Inflammatory macrophage (primary cell): ENCODE results near the gene NME3.
"Not testable (repeated sequence)": the region's sequence is repeated elsewhere in the genome, so short reads cannot be mapped to it uniquely, and the experiment has no call there.

Source experiments
- DNase-seq, 2 donors: peaks; one replicate each; pipeline ENCODE4 v3.0.0-alpha.2; 2020 to 2022
- total RNA-seq, 18 experiments: gene quantifications; one replicate each; lab custom pipeline; 2026; ENCODE audit warnings: mixed read lengths in 6 of 18, inconsistent platforms in 2 of 18; lab: John Stamatoyannopoulos, UW

NME3 gene
- total RNA-seq = 2.3 to 14.8 (median 8.6) reads per million in 18 experiments

DNA sequence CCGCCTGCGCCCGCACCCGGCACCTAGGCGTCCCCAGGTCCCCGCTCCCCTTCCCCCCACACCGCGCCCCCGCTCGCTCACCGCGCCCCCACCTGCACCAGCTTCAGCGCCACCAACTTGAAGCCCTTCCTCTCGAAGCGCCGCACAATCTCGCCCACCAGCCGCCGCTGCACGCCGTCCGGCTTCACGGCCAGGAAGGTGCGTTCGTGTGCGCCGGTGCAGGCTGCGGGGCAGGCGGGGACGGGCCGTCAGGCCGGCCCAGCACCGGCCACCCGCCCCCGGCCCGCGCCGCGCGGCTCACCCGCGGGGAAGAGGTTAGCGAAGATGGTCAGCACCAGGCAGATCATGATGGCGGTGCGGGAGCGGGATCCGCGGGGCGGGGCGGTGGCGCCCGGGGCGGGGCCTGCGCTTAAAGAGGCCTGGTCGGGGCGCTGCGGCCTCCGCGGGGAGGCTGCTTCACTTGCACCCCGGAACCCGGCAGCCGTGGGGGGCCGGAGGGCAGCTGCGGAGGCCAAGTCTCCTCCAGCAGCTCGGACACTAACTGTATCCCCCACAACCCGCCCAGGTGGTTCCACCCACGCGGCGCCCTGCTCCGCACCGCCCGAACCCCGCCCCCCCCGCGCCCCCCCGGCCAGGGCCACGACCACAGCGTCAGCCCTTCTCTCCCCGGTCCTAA is at the start of gene NME3:
Gene NME3 (minus strand): TSS at position 356 of the 676 bp plus-strand sequence. CDS start 9 bp downstream, at position 347.
- DNase-seq = peak; percentile 58 to 72

DNA sequence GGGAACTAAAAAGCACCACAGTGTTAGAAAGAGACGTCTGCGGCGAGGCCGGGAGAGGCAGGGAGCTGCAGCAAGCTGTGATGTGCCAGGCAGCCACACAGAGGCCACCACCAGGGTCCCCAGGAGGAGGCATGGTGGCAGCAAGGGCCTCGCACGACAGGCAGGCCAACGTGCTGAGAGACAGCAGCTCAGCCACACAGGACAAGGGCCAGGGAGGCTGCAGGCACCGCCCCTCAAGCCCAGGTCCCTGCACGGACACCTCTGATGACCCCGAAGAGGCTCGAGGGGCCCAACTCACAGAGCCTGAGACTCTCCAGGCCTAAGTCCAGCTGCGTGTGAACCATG is 49.6 kb upstream of the NME3 start:
- DNase-seq = no peak

DNA sequence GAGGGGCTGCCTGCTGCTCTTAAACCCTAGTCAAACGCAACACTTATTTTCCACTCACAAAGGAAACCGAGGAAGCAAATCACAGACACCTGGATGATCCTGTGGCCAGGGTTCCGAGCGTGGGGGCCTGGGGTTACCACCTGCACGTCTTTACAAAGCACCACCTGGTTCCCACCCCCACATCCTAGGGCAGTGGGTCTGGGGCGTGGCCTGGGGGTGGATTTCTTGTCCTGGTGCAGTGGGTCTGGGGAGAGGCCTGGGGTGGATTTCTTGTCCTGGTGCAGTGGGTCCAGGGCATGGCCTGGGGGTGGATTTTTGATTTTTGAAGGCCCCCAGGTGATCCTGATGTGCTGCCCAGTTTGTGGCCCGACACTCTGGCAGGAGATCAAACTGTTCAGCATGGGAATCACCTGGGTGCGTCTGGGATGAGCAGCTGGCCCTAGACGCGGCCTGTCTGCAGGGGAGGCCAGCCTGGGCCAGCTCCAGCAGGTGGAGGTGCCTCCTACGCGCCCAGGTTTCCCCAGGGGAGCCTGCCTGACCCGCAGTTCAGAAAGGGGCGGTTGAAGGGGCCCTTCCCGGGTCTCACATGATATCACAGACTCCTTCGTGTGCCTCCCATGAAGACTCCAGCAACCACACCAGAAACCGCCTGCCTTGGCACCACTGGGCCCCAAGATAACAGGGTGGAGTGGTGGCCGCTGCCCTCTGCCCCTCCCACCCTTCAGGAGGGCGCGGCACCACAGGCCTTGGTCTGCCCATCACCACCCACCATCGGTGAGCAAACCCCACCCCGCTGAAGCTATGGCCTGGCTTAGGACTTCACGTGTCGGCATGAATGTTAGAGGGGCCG is 49.0 kb upstream of the NME3 start:
- DNase-seq = no peak

DNA sequence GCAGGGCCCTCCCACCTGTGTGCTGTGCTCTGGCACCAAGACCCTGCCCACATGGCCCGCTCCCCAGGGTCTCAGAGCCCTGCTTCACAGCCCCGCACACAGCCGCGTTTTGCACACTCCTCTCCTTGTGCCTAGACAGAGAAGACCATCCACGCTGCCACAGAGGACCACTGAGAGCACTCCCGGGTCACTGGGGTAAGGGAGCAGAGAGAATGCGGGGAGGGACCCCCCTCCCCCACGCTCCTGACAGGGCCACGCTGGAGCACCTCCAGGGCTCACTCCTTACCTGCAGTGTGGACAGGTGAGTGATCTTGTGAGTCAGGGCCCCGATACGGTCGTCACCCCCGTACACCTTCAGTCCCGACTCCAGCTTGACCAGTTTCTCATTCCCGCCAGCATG is 48.3 kb upstream of the NME3 start:
- DNase-seq = no peak

DNA sequence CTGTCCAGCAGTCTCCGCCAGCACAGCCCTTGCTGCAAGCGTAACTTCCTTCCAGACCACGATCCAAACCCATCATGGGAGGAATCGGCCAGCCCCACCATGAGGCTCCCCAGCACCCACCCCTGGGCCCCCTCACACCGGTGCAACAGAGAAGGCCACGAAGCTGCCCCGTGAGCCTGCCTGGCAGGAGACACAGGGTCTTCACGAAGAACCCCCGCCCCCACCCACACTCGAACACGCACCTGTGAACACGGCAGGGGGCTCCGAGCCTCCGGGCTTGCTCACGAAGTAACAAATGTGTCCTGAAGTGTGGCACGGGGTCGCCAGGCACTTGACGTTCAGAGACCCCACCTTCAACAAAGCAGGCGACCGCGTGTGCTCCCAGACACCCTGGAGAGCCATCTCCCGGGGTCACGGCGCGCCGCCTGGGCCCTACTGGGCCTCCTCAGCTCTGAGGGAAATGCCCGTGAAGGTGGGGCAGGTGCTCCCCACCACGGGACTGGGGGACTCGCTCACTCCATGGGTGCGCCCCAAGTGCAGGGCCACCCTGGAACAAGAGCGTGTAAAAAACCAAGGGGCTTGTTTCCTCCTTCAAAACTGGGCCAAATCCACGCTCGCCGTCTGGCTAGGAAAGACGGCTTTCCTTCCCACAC is 47.7 kb upstream of the NME3 start:
- no peak for DNase-seq

DNA sequence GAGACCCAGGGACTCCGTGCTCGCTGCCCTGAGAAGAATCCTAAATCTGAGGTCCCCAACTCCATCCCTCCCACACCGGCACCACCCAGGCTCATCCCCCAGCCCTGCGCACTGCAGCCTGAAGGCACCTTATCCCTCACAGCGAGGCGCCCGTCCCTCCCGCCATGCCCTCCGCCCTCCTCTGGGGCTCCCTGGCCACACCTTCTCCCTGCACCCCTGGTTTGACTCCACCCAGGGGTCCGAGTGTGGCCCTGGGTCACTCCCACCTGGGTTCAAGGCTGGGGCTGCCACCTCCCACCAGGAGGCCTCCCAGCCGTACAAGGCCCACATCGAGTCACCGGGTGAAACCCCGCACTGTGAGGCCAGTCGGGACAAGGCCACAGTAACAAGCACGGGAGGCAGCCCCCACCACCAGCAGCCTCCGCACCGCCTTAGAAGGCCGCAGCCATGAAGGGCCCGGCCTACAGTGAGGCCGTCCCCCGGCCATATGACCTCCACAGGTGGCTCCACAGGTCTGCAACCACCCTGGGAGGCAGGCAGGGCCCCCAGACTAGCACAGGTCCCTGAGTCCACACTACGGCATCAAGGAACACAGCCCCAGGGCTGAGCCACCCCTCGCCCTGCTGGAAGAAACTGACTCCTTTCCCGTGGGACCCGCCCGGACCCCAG is 47.0 kb upstream of the NME3 start:
- no peak for DNase-seq

DNA sequence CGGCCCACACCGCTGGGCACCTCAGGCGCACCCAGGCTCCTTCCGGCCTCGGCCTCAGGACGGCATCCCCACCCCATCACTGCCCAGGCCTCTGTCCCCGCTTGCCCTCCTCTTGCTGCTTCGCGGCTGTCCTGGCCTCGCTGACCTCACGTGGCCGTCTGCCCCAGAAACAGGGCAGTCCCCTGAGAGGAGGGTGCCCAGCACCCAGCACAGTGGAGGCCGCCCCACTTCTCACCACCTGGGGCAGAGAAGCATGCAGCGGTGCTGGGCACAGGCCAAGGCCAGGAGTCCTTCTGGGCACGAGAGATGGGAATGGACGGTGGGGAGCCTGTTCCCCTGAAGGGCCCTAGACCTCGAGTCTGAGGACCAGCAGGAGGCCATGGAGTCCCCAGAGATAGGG is 46.4 kb upstream of the NME3 start:
- DNase-seq = no peak

DNA sequence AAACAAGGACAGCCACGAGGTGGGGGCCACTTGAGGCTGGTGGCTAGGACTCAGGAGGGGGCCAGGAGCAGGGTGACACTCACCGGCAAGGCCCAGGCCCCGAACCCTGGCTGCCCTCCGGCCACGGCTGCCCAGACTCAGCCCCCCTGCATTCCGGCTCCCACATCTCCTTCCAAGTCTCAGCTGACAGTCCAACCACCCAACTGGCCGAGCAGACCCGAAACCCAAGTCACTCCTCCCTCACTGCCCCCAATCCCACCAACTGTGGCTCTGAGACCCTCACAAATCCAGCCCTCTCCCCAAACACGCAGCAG is 45.9 kb upstream of the NME3 start:
- no peak for DNase-seq

DNA sequence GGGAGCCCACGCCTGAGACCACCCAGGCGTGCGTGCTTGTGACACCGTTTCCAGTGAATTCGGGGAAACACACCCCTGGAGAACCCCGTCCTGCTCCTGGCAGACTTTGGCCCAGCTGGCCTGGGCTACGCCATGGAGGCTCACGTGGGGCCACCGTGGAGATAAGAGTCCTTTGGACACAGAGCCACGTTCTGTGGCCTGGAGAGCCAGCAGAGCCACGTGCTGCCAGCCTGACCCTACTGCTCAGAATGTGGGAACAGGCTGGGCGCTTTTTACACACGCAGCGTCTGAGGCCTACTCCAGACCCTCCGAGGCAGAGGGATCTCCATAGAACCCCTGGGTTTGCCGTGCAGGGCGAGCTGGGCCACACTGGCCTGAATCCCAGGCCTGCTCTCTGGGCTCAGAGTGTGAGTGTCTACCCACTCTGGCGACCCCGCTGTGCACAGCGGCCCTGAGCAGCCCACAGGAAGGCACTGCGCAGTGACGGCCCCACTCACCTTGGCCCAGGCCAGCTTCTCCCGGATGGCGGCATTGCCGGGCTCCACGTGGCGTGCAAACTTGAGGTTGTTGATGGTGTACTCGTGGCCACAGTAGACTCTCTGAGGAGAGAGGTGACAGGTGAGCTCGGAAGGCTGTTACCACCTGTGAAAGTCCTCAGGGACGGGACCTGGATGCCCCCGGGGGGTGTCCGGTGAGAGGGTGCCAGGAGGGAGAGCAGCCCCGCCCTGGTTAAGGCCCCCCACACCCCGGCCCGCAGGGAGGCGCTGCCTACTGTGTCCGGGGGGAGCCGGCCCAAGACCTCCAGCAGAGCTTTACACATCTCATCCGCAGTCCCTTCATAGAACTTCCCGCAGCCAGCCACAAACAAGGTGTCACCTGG is 45.3 kb upstream of the NME3 start:
- no peak for DNase-seq

DNA sequence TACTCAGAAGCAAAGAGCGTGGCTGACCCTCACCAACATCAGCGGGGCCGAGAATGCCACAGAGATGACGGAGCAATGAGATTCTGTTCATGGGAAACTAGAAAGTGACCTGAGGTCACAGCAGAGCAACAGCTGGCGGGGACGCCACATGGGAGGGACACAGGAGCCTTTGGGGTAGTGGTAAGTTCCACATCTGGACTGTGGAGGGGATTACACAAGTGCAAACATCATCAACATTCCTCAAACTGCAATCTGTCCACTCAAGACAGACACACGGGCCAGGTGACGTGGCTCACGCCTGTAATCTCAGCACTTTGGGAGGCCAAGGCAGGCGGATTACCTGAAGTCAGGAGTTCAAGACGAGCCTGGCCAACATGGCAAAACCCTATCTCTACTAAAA is 44.1 kb upstream of the NME3 start:
- DNase-seq = no peak

DNA sequence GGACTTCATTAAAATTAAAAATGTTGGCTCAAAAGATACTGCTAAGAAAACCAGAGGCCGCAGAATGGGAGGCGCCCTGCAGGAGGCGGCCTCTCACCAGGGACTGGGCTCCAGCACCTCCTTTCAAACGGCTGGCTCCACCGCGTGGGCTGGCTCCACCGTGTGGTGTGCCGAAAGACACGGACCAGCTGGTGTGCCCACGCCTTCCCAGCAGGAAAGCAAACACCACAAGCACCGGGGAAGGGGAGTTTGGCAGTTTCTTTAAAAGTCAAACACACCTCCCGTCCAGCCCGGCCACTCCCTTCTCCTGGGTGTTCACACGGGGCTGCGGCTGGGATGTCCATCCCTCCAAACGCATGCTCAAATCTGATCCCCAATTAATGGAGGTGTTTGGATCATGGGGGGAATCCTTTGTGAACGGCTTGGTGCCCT is 41.4 kb upstream of the NME3 start:
- peak; percentile 64 to 78 for DNase-seq

DNA sequence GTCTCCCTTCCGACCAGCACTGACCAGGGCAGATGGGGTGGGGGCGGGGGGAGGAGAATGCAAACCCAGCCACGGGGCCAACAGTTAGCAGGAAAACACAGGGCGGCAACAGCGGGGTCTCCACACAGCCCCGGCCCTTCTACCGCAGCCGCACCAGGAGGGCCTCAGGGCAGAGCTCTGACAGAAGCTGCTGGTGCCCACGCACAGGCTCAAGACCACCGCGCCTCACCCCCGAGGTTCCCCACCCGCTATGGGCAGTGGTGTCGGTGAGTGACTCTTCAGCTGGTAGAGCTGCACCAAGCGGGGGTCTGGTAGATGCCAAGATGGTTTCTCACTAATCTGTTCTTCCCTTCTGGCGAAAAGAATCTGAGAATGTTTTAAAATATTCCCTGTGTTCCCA is 39.2 kb upstream of the NME3 start:
- no peak for DNase-seq

DNA sequence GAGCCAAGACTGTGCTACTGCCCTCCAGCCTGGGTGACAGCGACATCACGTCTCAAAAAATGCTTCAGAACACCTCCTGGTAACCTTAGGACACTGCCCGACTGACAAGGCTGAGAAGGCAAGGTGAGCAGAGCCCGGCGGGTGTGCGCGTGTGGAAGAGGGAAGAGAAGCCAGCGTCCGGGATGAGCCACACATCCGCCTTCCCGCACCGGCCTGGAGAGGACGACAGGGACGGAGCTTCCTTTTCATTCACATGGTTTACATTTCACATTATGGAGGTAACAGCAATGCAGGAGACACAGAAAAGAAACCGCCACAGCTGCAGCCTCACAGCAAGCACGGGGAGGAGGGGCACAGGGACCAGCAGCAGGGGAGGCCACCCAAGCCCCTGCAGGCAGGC is 38.8 kb upstream of the NME3 start:
- no peak for DNase-seq

DNA sequence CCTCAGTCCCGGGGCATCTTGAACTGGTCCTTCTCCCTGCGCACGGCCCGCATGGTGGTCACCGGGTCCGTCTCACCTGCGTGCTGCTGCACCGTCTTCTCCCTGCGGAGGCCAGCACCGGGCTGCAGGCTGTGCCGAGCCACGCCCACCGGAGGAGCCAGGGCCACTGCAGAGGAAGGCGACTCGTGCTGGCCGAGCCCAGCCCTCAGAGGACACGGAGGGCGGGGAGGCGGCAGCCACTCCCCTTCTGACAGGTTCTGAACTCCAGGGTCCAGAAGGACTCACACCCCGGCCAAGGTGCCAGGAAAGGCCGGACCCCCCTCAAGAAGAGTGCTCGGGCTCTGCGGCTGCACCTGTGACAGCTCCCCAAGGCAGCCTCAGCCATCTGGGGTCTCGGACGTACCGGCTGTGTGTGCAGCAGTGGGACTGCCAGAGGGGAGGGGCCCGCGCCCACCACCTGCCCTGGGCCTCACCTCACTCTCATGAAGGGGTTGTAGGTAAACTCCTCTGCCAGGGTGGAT is 38.0 kb upstream of the NME3 start:
- DNase-seq = no peak

DNA sequence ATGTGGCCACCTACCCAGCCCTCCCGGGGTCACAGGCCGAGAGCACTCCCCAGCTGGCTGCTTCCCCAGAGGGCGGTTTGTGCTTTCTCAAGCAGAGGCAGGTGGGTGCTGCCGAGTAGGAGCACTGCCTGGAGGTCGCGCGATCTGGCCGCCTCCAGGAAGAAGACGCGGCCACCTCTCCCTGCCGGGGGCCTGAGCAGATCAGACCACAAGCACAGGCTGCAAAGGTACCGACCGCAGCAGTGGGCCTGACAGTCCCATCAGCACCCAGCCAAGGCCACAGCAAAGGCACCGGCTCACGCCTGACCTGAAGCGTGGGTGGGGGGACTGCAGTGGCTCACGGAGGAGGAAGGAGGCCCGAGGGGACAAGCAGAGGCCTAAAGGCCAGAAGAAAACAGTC is 37.3 kb upstream of the NME3 start:
- no peak for DNase-seq

DNA sequence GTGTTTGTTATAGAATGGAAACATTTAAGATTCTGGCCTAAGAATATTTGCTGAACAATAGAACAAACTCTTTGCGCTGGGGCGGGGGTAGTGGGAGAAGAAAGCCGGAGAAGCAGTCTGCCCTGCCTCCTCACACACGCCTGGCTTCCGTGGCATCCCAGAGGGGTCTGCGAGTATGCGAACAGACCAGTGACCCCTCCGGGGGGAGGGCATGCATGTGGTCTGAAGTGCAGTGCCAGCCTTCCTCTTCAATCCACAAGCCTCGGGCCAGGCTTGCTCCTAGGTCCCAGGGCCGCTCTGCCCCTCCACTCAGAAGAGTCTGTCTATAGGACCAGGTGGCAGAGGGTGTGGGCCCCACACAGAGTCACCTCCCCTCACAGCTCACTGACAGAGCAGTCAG is 36.3 kb upstream of the NME3 start:
- DNase-seq = no peak

DNA sequence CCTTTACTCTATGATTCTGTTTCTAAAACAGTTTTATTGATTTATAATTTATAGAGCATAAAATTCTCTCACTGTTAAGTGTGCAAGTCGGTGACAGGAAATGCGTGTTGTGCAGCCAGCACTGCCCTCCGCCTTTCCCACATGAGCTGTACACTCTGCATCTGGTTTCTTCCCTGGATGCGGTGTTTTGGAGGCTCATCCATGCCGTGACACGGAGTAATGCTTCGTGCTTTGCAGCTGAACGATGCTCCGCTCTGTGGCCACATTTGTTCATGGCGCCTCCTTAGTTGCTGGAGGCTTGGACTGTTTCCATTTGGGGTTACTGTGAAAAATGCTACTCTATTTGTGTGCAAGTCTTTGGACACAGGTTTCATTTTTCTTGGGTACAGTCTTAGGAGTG is 29.4 kb upstream of the NME3 start:
- no peak for DNase-seq

DNA sequence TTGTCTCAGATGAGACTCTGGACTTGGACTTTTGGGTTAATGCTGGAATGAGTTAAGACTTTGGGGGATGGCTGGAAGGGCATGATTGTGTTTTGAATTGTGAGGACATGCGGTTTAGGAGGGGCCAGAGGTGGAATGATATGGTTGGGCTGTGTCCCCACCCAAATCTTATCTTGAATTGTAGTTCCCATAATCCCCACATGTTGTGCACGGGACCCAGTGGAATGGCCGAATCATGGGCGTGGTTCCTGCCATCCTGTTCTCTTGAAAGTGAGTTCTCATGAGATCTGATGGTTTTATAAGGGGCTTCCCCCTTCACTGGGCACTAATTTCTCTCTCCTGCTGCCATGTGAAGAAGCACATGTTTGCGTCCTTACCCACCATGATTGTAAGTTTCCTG is 27.9 kb upstream of the NME3 start:
- not testable (repeated sequence) for DNase-seq

DNA sequence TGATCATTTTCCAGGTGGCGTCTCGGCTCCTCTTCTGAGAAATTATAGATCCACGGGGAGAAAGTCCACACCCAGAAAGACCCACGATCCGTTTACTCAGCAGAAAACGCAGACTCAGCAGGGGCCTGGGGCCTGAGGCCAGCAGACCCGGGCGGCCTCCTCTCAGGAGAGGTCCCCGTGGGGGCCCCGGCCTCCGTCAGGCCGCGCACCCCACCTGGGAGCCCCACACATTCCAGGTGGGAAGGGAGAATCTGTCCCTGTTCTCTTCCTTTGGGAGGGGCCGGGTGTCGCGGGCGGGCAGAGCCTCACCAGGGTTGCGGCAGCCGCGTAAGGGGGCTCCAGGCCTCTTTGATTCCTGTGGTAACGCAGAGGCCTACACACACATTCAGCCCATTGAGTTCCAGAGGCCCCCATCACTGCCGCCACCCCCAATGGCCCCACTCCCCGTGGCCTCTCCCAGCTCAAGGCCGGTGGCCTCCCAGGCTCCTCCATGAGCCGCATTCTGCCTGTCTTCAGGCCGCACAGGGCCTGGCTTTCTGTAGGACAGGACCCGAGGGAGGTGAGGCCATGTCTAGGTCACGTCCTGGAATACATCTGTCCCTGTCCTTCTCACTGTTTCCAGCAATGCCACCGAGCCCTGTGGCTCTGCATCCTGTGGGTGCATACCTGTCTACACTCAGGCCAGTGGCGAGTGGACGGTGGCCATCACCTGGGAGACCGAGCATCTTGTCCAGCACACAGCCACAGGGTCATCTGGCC is 23.7 kb upstream of the NME3 start:
- DNase-seq = no peak

DNA sequence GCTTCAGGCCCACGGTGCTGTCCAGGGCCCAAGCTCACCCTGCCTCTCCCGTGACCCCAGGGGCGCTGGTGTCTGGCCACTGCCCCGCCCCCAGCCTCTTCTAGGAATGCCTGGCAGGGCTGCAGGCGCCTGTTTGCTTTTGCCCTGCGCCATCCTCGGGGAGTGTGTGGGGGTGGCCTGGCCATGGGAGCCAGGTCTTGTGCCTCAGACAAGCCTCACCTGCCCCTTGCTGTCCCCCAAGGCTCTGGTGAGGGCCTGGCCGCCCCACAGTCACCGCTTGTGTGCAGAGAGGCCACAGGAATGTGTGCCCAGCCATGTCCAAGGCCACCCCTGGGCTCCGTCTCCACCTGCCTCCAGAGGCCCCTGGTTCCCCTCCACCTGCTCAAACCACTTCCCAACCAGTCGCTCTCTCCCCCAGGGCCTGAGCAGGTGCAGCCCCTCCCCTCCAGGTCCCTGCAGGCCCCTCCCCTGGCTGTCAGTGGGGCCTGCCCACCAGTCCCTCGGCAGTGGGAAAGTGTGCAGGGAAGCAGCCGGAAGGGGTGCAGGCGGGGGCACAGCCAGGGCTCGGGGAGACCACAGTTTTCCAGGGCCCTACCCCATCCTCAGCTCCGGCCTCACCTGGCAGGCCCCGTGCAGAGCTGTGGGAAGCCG is 23.0 kb upstream of the NME3 start:
- DNase-seq = no peak
